Esophagus muscularis mucosa (tissue), 4 donors: Measurements from ENCODE around the gene NUDT4. TPM values are rescaled to one million over a fixed set of nuclear protein-coding genes. Genes with fewer than 3 reads are reported as not detected.
"Not testable (repeated sequence)": the region's sequence is repeated elsewhere in the genome, so short reads cannot be mapped to it uniquely, and the experiment has no call there.

Experiments
- DNase-seq: peaks from one replicate; pipeline ENCODE4 v3.0.0-alpha.2; 2017; ENCODE audit errors: extremely low spot score
- H3K27ac ChIP-seq, 4 donors: fragments of 200-600 bp; sonication (generic); replicated peaks in 1 of 4; 1 replicate in 3 of 4; 2 replicates in 1 of 4; pipeline ENCODE4 v1.5.1; 2016 to 2019; ENCODE audit warnings: mild to moderate bottlenecking in 1 of 4
- H3K27me3 ChIP-seq, 4 donors: fragments of 200-600 bp; sonication (generic); one replicate each; pipeline versions ENCODE4 v1.5.1 to v1.6.0; 2016 to 2019
- H3K36me3 ChIP-seq, 4 donors: fragments of 200-600 bp; sonication (generic); one replicate each; pipeline ENCODE4 v1.5.1; 2016 to 2019
- H3K4me1 ChIP-seq, 4 donors: fragments of 200-600 bp; sonication (generic); one replicate each; pipeline ENCODE4 v1.5.1; 2016 to 2019
- H3K4me3 ChIP-seq, 4 donors: fragments of 200-600 bp; sonication (generic); 1 replicate in 2 of 4; 2 replicates in 2 of 4; pipeline ENCODE4 v1.5.1; 2016 to 2019; ENCODE audit warnings: mild to moderate bottlenecking in 4 of 4, moderate library complexity in 1 of 4
- H3K9me3 ChIP-seq, 4 donors: fragments of 200-600 bp; sonication (generic); 1 replicate in 3 of 4; 2 replicates in 1 of 4; pipeline ENCODE4 v1.5.1; 2016 to 2019
- EP300 ChIP-seq: sonication (generic); formaldehyde crosslinking; IDR thresholded peaks from one replicate; pipeline ENCODE4 v1.6.1; 2017; ENCODE audit warnings: antibody characterized with exemption
- POLR2A ChIP-seq: fragments of 450-650 bp; IDR thresholded peaks from one replicate; pipeline ENCODE4 v1.6.1; 2017; ENCODE audit warnings: antibody characterized with exemption, moderate library complexity, mild to moderate bottlenecking, low read depth
- POLR2AphosphoS5 ChIP-seq, 2 donors: sonication (generic); formaldehyde crosslinking; IDR thresholded peaks; one replicate each; pipeline ENCODE4 v1.6.1; 2017; ENCODE audit warnings: antibody characterized with exemption in 2 of 2
- WGBS: methylation state at CpG from one replicate; pipeline ENCODE4 v1.1.5; 2018; 5-methylcytosine and 5-hydroxymethylcytosine counted together
- intact Hi-C: fragments of 100-400 bp; cut with DNase I; formaldehyde crosslinking; loops from one replicate; pipeline ENCODE4 v1.15.1; 2023
- total RNA-seq, 4 donors: library from RNA; depleted of rRNA; stranded (reverse); fragments of >200 nt; gene quantifications; one replicate each; pipeline versions ENCODE4 v1.1.0 to v1.2.1, GENCODE V29; 2016
- TF ChIP-seq, protein P1 (sequence below), 3 experiments: fragments of 200-600 bp in 2 of 3; fragments of 450-650 bp in 1 of 3; sonication (generic) in 2 of 3; IDR thresholded peaks; one replicate each; pipeline ENCODE4 v1.5.1; 2017 to 2019; ENCODE audit warnings: antibody characterized with exemption in 3 of 3, mild to moderate bottlenecking in 2 of 3, moderate library complexity in 1 of 3

Gene NUDT4
- total RNA-seq, 4 donors from 2014 or later, result 93.0 to 238 (median 112) TPM

DNA sequence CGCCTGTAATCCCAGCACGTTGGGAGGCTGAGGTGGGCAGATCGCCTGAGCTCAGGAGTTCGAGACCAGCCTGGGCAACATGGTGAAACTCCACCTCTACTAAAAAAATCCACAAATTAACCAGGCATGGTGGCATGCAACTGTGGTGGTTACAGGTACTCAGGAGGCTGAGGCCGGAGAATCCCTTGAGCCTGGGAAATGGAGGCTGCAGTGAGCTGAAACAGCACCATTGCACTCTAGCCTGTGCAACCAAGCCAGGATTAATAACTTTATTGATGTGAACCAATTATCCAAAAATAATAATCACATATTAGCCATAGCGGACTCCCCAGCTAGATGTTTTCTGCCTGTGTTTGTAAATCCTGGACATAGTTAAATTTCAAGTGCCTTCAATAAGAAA lies 1.8 kb upstream of the NUDT4 start:
- Histone ChIP-seq H3K4me1 (peaks cover 13 to 55% (median 31%) of the 10 kb centered on the region in 4 donors), H3K36me3 (no peaks in the 10 kb centered on the region), H3K9me3 (peaks cover 0 to 3% (median 0%) of the 10 kb centered on the region in 4 donors), H3K27ac (peak overlapping the region; percentile 93 to 99 (median 96)), H3K27me3 (no peaks in the 10 kb centered on the region), H3K4me3 (peak overlapping the region in 3 of 4 donors; percentile 65 to 81 (median 78))
- DNase-seq, result no peak
- intact Hi-C loops, result no loop called here
- TF ChIP-seq POLR2A (no peak), EP300 (no peak), POLR2AphosphoS5 (IDR thresholded peaks at IDR 0.05) (no peak)
- TF ChIP-seq, protein P1, sequence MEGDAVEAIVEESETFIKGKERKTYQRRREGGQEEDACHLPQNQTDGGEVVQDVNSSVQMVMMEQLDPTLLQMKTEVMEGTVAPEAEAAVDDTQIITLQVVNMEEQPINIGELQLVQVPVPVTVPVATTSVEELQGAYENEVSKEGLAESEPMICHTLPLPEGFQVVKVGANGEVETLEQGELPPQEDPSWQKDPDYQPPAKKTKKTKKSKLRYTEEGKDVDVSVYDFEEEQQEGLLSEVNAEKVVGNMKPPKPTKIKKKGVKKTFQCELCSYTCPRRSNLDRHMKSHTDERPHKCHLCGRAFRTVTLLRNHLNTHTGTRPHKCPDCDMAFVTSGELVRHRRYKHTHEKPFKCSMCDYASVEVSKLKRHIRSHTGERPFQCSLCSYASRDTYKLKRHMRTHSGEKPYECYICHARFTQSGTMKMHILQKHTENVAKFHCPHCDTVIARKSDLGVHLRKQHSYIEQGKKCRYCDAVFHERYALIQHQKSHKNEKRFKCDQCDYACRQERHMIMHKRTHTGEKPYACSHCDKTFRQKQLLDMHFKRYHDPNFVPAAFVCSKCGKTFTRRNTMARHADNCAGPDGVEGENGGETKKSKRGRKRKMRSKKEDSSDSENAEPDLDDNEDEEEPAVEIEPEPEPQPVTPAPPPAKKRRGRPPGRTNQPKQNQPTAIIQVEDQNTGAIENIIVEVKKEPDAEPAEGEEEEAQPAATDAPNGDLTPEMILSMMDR (IDR thresholded peaks at IDR 0.05), result no peak
- 96% methylated on average over 6 of the region's 6 CpGs for WGBS

DNA sequence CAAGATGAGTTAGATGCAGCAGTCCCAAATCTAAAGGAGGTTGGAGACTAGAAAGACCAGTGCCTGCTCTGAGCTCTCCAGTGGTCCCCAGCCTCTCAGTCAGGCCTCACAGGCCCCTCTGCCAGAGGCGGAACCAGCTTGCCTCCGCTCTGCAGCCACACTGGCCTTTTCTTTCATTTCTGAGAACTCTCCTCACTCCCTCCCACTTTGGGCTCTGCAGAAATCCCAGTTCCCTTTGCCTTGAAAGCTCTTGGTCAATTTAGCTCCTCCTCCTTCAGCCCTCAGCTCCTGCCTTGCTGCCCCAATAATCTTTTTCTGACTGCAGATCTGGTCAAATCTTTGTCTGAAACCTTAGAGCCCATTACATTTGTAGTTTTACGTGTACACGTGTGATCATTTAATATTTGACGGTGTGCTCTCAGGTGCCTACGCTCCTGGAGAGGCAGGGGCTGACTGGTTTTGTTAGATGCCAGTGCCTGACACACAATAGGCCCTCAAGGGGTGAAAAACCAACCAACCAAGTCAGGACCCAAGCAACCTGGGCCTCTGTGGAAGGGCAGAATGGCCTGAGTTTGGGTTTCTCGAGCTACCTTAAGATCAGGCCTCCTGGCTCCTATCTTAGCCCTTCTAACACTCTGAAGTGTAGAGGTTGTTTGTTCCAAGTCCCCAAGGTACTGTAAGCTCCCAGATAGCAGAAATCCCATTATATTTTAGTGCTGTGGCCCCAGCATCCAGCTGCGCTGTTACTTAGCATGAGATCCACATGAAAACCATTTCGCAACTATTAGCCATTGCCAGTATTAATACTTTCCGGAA lies 1.1 kb upstream of the NUDT4 start:
- intact Hi-C loops, result no loop called here
- peak overlapping the region; percentile 93 to 99 (median 96) for H3K27ac ChIP-seq
- peaks cover 13 to 62% (median 39%) of the 10 kb centered on the region in 4 donors for H3K4me1 ChIP-seq

DNA sequence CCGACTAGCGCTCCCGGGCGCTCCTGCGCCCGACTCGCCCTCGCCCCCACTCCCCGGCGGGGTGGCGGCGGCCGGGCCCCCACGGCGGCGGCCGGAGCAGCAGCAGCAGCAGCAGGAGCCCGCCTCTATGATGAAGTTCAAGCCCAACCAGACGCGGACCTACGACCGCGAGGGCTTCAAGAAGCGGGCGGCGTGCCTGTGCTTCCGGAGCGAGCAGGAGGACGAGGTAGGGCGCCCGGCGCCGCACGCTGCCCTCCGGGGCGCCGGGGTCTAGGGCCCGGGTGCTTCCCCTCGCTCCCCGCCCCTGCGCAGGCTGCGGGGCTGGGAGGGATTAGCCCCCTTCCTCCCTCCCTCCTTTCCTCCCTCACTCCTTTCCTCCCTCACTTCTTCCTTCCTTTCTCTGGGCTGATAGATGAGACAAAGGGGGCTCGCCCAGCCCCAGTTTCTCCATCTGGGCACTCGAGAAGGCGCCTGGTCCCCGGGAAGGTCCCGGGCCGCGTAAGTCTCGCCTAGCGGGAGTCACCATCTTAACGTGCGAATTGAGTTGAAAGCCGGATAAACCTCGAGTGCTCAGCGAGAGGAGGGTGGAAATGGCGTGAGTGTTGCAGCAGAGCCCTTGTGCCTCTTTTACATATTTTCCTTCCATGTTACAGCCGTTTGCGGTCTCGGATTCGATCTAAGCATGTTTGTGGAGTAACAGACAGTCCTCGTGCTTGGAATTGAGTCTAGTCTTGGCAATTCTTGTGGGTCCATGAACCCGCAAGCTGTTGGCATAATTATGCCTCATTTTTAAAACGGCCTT lies 672 bp downstream of the NUDT4 start:
- TF ChIP-seq POLR2A (peak; percentile 21), POLR2AphosphoS5 (IDR thresholded peaks at IDR 0.05) (peak; percentile 39 to 51)
- H3K27me3 ChIP-seq, intact Hi-C loops, H3K9me3 ChIP-seq, H3K36me3 ChIP-seq: not testable (repeated sequence)
- peaks cover 13 to 72% (median 56%) of the 10 kb centered on the region in 4 donors for H3K4me1 ChIP-seq
- DNase-seq, result peak; percentile 92
- WGBS, result 0% methylated on average over 32 of the region's 64 CpGs
- peak overlapping the region; percentile 65 to 98 (median 80) for H3K4me3 ChIP-seq
- peak overlapping the region; percentile 93 to 99 (median 96) for H3K27ac ChIP-seq

More for the DNA sequence above, 1.1 kb upstream of the NUDT4 start:
- 64% methylated on average over 10 of the region's 10 CpGs for WGBS
- Histone ChIP-seq H3K9me3 (peaks cover 0 to 3% (median 0%) of the 10 kb centered on the region in 4 donors), H3K27me3 (no peaks in the 10 kb centered on the region), H3K36me3 (no peaks in the 10 kb centered on the region), H3K4me3 (peak overlapping the region; percentile 65 to 98 (median 80))
- DNase-seq, result no peak
- TF ChIP-seq POLR2A (no peak), POLR2AphosphoS5 (IDR thresholded peaks at IDR 0.05) (peak; percentile 47 to 60)

DNA sequence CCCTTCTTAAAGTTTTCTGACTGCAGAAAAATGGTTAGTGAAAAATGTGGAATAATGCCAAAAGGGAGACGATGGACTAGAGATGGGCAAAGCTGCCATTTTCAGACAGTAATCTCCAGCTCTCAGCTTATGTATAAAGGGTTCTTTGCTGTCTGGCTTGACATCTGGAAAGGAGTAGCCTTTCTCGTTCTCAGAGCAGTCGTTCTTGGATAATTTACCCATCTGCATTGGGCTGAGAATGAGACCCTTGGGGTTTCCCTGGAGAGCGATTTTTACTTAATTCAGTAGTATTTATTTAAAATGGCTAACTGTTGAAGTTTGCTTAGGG lies 1.2 kb downstream of the NUDT4 start:
- Histone ChIP-seq H3K9me3 (no peaks in the 10 kb centered on the region), H3K36me3 (no peaks in the 10 kb centered on the region), H3K4me3 (peak overlapping the region; percentile 65 to 98 (median 80)), H3K27ac (peak overlapping the region; percentile 93 to 99 (median 96)), H3K27me3 (no peaks in the 10 kb centered on the region), H3K4me1 (peaks cover 10 to 72% (median 62%) of the 10 kb centered on the region in 4 donors)
- intact Hi-C loops, result no loop called here
- no peak for DNase-seq
- TF ChIP-seq POLR2AphosphoS5 (IDR thresholded peaks at IDR 0.05) (no peak), EP300 (no peak), POLR2A (no peak)
- TF ChIP-seq, protein P1 (IDR thresholded peaks at IDR 0.05), result no peak
- WGBS, result 0% methylated on average over 4 of the region's 4 CpGs

DNA sequence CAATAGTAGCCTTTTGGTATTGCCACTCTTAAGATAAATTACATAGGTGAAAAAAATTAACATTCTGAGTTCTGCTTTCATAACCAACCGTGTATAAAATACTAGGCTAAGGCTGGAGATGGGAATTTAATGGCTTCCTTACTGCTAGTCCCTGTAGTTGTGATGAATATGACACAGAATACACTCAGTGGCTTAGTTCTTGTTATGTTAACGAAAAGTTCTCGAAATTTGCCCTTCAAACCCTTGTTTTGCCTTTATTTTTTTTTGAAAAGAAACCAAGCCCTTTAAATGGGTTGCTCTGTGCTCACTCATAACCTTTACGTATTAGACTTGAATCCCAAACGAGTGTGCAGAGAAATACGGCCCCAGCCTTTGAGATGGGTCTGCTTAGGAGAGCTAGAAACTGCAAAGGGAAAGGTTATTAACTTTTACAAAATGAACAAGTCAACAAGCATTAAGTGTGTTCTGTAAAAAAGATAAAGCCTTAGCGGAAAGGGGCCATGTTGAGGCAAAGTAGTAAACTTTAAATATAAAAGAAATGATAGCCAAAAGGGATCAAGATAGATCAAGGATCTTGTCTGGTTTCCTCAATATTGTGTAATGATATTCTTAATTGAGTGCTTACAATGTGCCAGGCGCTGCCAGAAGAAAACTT lies 1.7 kb downstream of the NUDT4 start:
- DNase-seq, result no peak
- Histone ChIP-seq H3K27ac (peak overlapping the region; percentile 93 to 99 (median 96)), H3K4me3 (peak overlapping the region; percentile 65 to 98 (median 80)), H3K27me3 (no peaks in the 10 kb centered on the region), H3K4me1 (peaks cover 7 to 73% (median 66%) of the 10 kb centered on the region in 4 donors), H3K36me3 (no peaks in the 10 kb centered on the region), H3K9me3 (no peaks in the 10 kb centered on the region)
- no peak for TF ChIP-seq EP300
- TF ChIP-seq, protein P1 (IDR thresholded peaks at IDR 0.05), result no peak
- TF ChIP-seq POLR2AphosphoS5 (IDR thresholded peaks at IDR 0.05), result no peak
- no peak for TF ChIP-seq POLR2A
- WGBS, result 10% methylated on average over 8 of the region's 8 CpGs
- intact Hi-C loops, result no loop called here
